GM12878 (cell line): ENCODE results near the gene REV3L. TPM values are rescaled to one million over a fixed set of nuclear protein-coding genes. Genes with fewer than 3 reads are reported as not detected.

Source experiments
- ATAC-seq: fragments of 200-7000 bp; cut with Tn5 transposase; 3 replicates; pipeline ENCODE4 v1.9.1; 2020; ENCODE audit warnings: mild to moderate bottlenecking, moderate library complexity
- BruUV-seq: library from RNA; stranded (reverse); fragments of 400-500 nt; replicated peaks from 2 replicates; lab custom pipeline; 2021; lab: Mats Ljungman, UMichigan
- CTCF ChIA-PET: fragments of 300-600 bp; sonication (Branson Sonifier 250); formaldehyde crosslinking; extraction: SDS; loops from one replicate; lab custom pipeline; 2021; ENCODE audit warnings: inconsistent platforms; lab: Yijun Ruan, JAX
- POLR2A ChIA-PET: fragments of 350-600 bp; formaldehyde crosslinking; extraction: SDS; loops from one replicate; lab custom pipeline; 2021; ENCODE audit warnings: inconsistent platforms; lab: Charles Lee
- RAD21 ChIA-PET: fragments of 300-600 bp; sonication (Branson Sonifier 250); formaldehyde crosslinking; loops from one replicate; lab custom pipeline; 2023; ENCODE audit warnings: antibody characterized with exemption; ENCODE audit not compliant: unreplicated experiment; lab: Charles Lee
- SMC1A ChIA-PET: fragments of 300-600 bp; sonication (Branson Sonifier 250); formaldehyde crosslinking; loops from one replicate; lab custom pipeline; 2023; ENCODE audit not compliant: unreplicated experiment, uncharacterized antibody; lab: Charles Lee
- DNase-seq: peaks from one replicate; pipeline ENCODE4 v3.0.0-alpha.2; 2011; ENCODE audit warnings: low read depth, low spot score
- FAIRE-seq: peaks from 3 replicates; lab custom pipeline; 2011; peaks lifted over from hg19 to GRCh38; lab: Jason Lieb, UNC
- H2AFZ ChIP-seq: 2 replicates; pipeline ENCODE4 v1.6.0; 2011; ENCODE audit warnings: low read depth, low read length, control low read depth; ENCODE audit not compliant: control insufficient read depth
- H3K27ac ChIP-seq: 2 replicates; pipeline ENCODE4 v1.5.1; 2011; ENCODE audit warnings: control low read depth; ENCODE audit not compliant: control insufficient read depth, insufficient read depth
- H3K27me3 ChIP-seq, 2 experiments: replicated peaks in 1 of 2; 2 replicates each; pipeline versions ENCODE4 v1.6.0 to v1.6.1; 2011; ENCODE audit warnings: low read length in 1 of 2; ENCODE audit not compliant: control insufficient read depth in 2 of 2, insufficient read depth in 2 of 2
- H3K36me3 ChIP-seq, 2 experiments: 2 replicates each; pipeline ENCODE4 v1.5.1; 2011; ENCODE audit warnings: low read length in 1 of 2; ENCODE audit not compliant: control insufficient read depth in 2 of 2, insufficient read depth in 2 of 2
- H3K4me1 ChIP-seq: 2 replicates; pipeline ENCODE4 v1.6.1; 2011; ENCODE audit warnings: mild to moderate bottlenecking, low read length, moderate library complexity, mixed read lengths; ENCODE audit not compliant: control insufficient read depth, insufficient read depth
- H3K4me2 ChIP-seq: 2 replicates; pipeline ENCODE4 v1.6.0; 2011; ENCODE audit warnings: control low read depth; ENCODE audit not compliant: control insufficient read depth, insufficient read depth
- H3K4me3 ChIP-seq: fragments of 200-600 bp; sonication (generic); 2 replicates; pipeline ENCODE4 v1.5.1; 2016
- H3K79me2 ChIP-seq: 2 replicates; pipeline ENCODE4 v1.6.0; 2011; ENCODE audit warnings: low read length; ENCODE audit not compliant: control insufficient read depth, insufficient read depth
- H3K9ac ChIP-seq: 2 replicates; pipeline ENCODE4 v1.8.0; 2011; ENCODE audit warnings: low read length, control low read depth, mixed read lengths; ENCODE audit not compliant: control insufficient read depth, insufficient read depth
- H3K9me3 ChIP-seq: replicated peaks from 3 replicates; pipeline ENCODE4 v1.5.1; 2011; ENCODE audit warnings: mild to moderate bottlenecking, low read length; ENCODE audit not compliant: control insufficient read depth, insufficient read depth
- H4K20me1 ChIP-seq: 2 replicates; pipeline ENCODE4 v1.6.0; 2011; ENCODE audit not compliant: control insufficient read depth, insufficient read depth
- JUNB ChIP-seq: IDR thresholded peaks from 2 replicates; pipeline ENCODE4 v1.6.1; 2016; ENCODE audit warnings: antibody characterized with exemption, mild to moderate bottlenecking
- POLR2AphosphoS2 ChIP-seq: IDR thresholded peaks from 2 replicates; pipeline ENCODE4 v1.6.1; 2011; ENCODE audit warnings: low read depth, mild to moderate bottlenecking, low read length, improper control_type of control experiment, moderate library complexity
- ZNF24 ChIP-seq: fragments of 450-650 bp; IDR thresholded peaks from 2 replicates; pipeline ENCODE4 v1.6.1; 2017; ENCODE audit warnings: antibody characterized with exemption, mild to moderate bottlenecking
- WGBS: methylation state at CpG from one replicate; pipeline ENCODE4 v1.1.6; 2016; ENCODE audit warnings: low lambda C conversion rate; ENCODE audit not compliant: insufficient replicate concordance, insufficient coverage; ENCODE audit errors: missing lambda C conversion rate; 5-methylcytosine and 5-hydroxymethylcytosine counted together
- in situ Hi-C: fragments of 300-500 bp; cut with MboI; formaldehyde crosslinking; loops from 9 replicates; pipeline ENCODE4 v1.14.3; 2018; ENCODE audit warnings: mixed read lengths
- intact Hi-C: fragments of 100-400 bp; cut with micrococcal nuclease; formaldehyde crosslinking; loops from one replicate; pipeline ENCODE4 v1.14.2; 2022; ENCODE audit not compliant: unreplicated experiment
- polyA plus RNA-seq, 11 experiments: library from polyadenylated mRNA; depleted of rRNA in 4 of 11; unstranded in 6 of 11; stranded (reverse) in 5 of 11; fragments of >200 nt; fragmentation: Nextera tagmentation in 4 of 11; fragmentation: Illumina TruSeq in 1 of 11; extraction: Ambion mirVana in 4 of 11; extraction: Trizol in 1 of 11; gene quantifications; 1 replicate in 1 of 11; 2 replicates in 10 of 11; pipeline versions ENCODE4 v1.2.1 to v1.2.3, GENCODE V29; 2011 to 2016; ENCODE audit warnings: inconsistent platforms in 2 of 11, missing spikeins in 2 of 11, low read depth in 1 of 11
- total RNA-seq, 4 experiments: library from RNA; depleted of rRNA in 3 of 4; stranded (reverse); fragments of >200 nt in 3 of 4; fragmentation: Illumina TruSeq in 1 of 4; extraction: Trizol in 1 of 4; gene quantifications; 2 replicates each; pipeline versions ENCODE4 v1.2.1 to v1.2.3, GENCODE V29; 2013 to 2021

The REV3L gene
- total and polyA plus RNA-seq, 10 of the 15 experiments (the other 5 are each of a cell fraction or from before 2014, with no cell fraction given): 7.6 to 33.6 (median 21.5) TPM

- ChIA-PET CTCF (interaction anchor here (0.9 to 1.0 kb wide), 2 partner anchors 20 to 48 kb away, joined by 3 to 5 read pairs; a partner anchor contains a TSS), SMC1A (interaction anchor here (1.0 kb wide), 1 partner anchor 11 kb away, joined by 3 read pairs; no protein-coding TSS in a partner anchor), RAD21 (no interaction called here), POLR2A (no interaction called here)
- Histone ChIP-seq H3K4me2 (no peak overlapping the region), H4K20me1 (no peaks in the 10 kb centered on the region), H3K9me3 (no peaks in the 10 kb centered on the region; the same call in 2 of the 3 replicates), H3K9ac (no peak overlapping the region), H2AFZ (no peak overlapping the region), H3K79me2 (no peaks in the 10 kb centered on the region), H3K27me3 (no peaks in the 10 kb centered on the region), H3K27ac (no peak overlapping the region), H3K4me3 (no peak overlapping the region), H3K36me3 (peaks cover 6 to 24% of the 10 kb centered on the region in 2 experiments), H3K4me1 (peaks cover 4% of the 10 kb centered on the region)
- no peak for FAIRE-seq
- in situ Hi-C loops (no loop called here), intact Hi-C loops (no loop called here)
- DNase-seq: no peak
- ATAC-seq: no peak
- TF ChIP-seq ZNF24 (peak; percentile 78), JUNB (no peak)
- 95% methylated on average over 7 of the region's 7 CpGs for WGBS
- BruUV-seq: no TSS peak
These were observed 175.7 kb downstream of the REV3L start for GRCh38 chr6:111307275-111307858.

- CTCF ChIA-PET: interaction anchor here (1.0 kb wide), 1 partner anchor 47 kb away, joined by 3 read pairs; a partner anchor contains a TSS
- Histone ChIP-seq H3K4me1 (peaks cover 15% of the 10 kb centered on the region), H3K79me2 (no peaks in the 10 kb centered on the region), H3K9ac (no peak overlapping the region), H3K36me3 (peaks cover 6 to 23% of the 10 kb centered on the region in 2 experiments), H3K9me3 (no peaks in the 10 kb centered on the region; the same call in 1 of the 3 replicates), H3K4me3 (no peak overlapping the region), H3K4me2 (no peak overlapping the region), H2AFZ (no peak overlapping the region), H4K20me1 (no peaks in the 10 kb centered on the region), H3K27ac (no peak overlapping the region), H3K27me3 (no peaks in the 10 kb centered on the region)
- RAD21 ChIA-PET: no interaction called here
- SMC1A ChIA-PET: interaction anchor here (1.0 to 1.5 kb wide), 4 partner anchors 10 to 172 kb away, joined by 3 to 4 read pairs (median 4); no protein-coding TSS in a partner anchor
- POLR2A ChIA-PET: interaction anchor here (0.5 to 0.9 kb wide), 3 partner anchors 151 to 534 kb away, joined by 3 to 6 read pairs (median 3); no protein-coding TSS in a partner anchor
- WGBS: 90% methylated on average over 8 of the region's 8 CpGs
- no TSS peak for BruUV-seq
- intact Hi-C loops (no loop called here), in situ Hi-C loops (no loop called here)
- DNase-seq (no peak), ATAC-seq (no peak), FAIRE-seq (no peak)
- TF ChIP-seq POLR2AphosphoS2: no peak
These were observed 176.7 kb downstream of the REV3L start for GRCh38 chr6:111306104-111306888.
